HepG2 (cell line): ENCODE data around the gene EIF5A2. TPM values are rescaled to one million over a fixed set of nuclear protein-coding genes. Genes with fewer than 3 reads are reported as not detected.
A peak's percentile ranks its signal among the peaks of the same experiment; 100 is the strongest.

Source experiments
- CBX2 ChIP-seq, 2 experiments: fragments of 200-600 bp in 1 of 2; sonication (generic); formaldehyde crosslinking in 1 of 2; IDR thresholded peaks; 2 replicates each; pipeline versions ENCODE4 v1.7.0 to v1.8.1; 2018 to 2022; ENCODE audit warnings: low read depth in 2 of 2, low read length in 1 of 2, mild to moderate bottlenecking in 1 of 2, missing genetic modification reagents in 1 of 2
- DR1 ChIP-seq: sonication (generic); formaldehyde crosslinking; IDR thresholded peaks from 2 replicates; pipeline ENCODE4 v1.8.0; 2021; ENCODE audit warnings: mild to moderate bottlenecking, missing genetic modification reagents, inconsistent platforms
- HOXA3 ChIP-seq: sonication (generic); formaldehyde crosslinking; IDR thresholded peaks from 2 replicates; pipeline ENCODE4 v1.5.0; 2020; ENCODE audit warnings: missing genetic modification reagents
- KLF6 ChIP-seq: IDR thresholded peaks from 2 replicates; pipeline ENCODE4 v1.8.0; 2016; ENCODE audit warnings: missing biosample characterization, missing genetic modification reagents
- NKX3-1 ChIP-seq: sonication (generic); formaldehyde crosslinking; IDR thresholded peaks from 2 replicates; pipeline ENCODE4 v1.5.0; 2020; ENCODE audit warnings: missing genetic modification reagents
- SMC3 ChIP-seq: IDR thresholded peaks from 2 replicates; pipeline ENCODE4 v1.6.1; 2011; ENCODE audit warnings: low read length, improper control_type of control experiment
- ZBTB20 ChIP-seq: sonication (generic); formaldehyde crosslinking; IDR thresholded peaks from 2 replicates; pipeline ENCODE4 v1.8.1; 2023; ENCODE audit warnings: missing genetic modification reagents, low read depth, mild to moderate bottlenecking, borderline replicate concordance
- ZFP90 ChIP-seq: sonication (generic); formaldehyde crosslinking; IDR thresholded peaks from 2 replicates; pipeline ENCODE4 v1.8.0; 2022; ENCODE audit warnings: missing genetic modification reagents, mild to moderate bottlenecking, inconsistent platforms, borderline replicate concordance
- ZNF558 ChIP-seq: sonication (generic); formaldehyde crosslinking; IDR thresholded peaks from 2 replicates; pipeline ENCODE4 v1.9.0; 2022; ENCODE audit warnings: mild to moderate bottlenecking, missing genetic modification reagents, borderline replicate concordance
- ZNF605 ChIP-seq: sonication (generic); formaldehyde crosslinking; IDR thresholded peaks from 2 replicates; pipeline ENCODE4 v1.8.0; 2022; ENCODE audit warnings: mild to moderate bottlenecking, missing genetic modification reagents
- polyA plus RNA-seq, 8 experiments: library from polyadenylated mRNA; depleted of rRNA in 3 of 8; stranded (reverse) in 7 of 8; unstranded in 1 of 8; fragments of >200 nt; fragmentation: Illumina TruSeq in 4 of 8; extraction: Trizol in 4 of 8; gene quantifications; 2 replicates each; pipeline versions ENCODE4 v1.2.1 to v1.2.3, GENCODE V29; 2011 to 2016; ENCODE audit warnings: low read depth in 4 of 8, missing spikeins in 1 of 8, mixed read lengths in 1 of 8; ENCODE audit not compliant: insufficient read depth in 1 of 8
- total RNA-seq, 5 experiments: library from RNA; depleted of rRNA; stranded (reverse); fragments of >200 nt; fragmentation: Illumina TruSeq; extraction: Trizol; gene quantifications; 2 replicates each; pipeline ENCODE4 v1.2.3, GENCODE V29; 2016; ENCODE audit warnings: low read depth in 1 of 5
- TF ChIP-seq, protein P1 (sequence below): sonication (generic); formaldehyde crosslinking; IDR thresholded peaks from 2 replicates; pipeline ENCODE4 v1.4.0; 2020; ENCODE audit warnings: missing genetic modification reagents, borderline replicate concordance
- TF ChIP-seq, protein P2 (sequence below): sonication (generic); formaldehyde crosslinking; IDR thresholded peaks from 2 replicates; pipeline ENCODE4 v1.9.0; 2022; ENCODE audit warnings: low read depth, missing genetic modification reagents
- TF ChIP-seq, protein P3 (sequence below): sonication (generic); formaldehyde crosslinking; IDR thresholded peaks from 2 replicates; pipeline ENCODE4 v1.4.0; 2020; ENCODE audit warnings: mild to moderate bottlenecking, missing genetic modification reagents
- TF ChIP-seq, protein P4 (sequence below): sonication (generic); formaldehyde crosslinking; IDR thresholded peaks from 2 replicates; pipeline ENCODE4 v1.4.0; 2020; ENCODE audit warnings: missing genetic modification reagents

The EIF5A2 gene
- total and polyA plus RNA-seq, 2 of the 13 experiments (the other 11 are each of a cell fraction or from before 2014, with no cell fraction given), result 3.5 to 9.4 TPM

DNA sequence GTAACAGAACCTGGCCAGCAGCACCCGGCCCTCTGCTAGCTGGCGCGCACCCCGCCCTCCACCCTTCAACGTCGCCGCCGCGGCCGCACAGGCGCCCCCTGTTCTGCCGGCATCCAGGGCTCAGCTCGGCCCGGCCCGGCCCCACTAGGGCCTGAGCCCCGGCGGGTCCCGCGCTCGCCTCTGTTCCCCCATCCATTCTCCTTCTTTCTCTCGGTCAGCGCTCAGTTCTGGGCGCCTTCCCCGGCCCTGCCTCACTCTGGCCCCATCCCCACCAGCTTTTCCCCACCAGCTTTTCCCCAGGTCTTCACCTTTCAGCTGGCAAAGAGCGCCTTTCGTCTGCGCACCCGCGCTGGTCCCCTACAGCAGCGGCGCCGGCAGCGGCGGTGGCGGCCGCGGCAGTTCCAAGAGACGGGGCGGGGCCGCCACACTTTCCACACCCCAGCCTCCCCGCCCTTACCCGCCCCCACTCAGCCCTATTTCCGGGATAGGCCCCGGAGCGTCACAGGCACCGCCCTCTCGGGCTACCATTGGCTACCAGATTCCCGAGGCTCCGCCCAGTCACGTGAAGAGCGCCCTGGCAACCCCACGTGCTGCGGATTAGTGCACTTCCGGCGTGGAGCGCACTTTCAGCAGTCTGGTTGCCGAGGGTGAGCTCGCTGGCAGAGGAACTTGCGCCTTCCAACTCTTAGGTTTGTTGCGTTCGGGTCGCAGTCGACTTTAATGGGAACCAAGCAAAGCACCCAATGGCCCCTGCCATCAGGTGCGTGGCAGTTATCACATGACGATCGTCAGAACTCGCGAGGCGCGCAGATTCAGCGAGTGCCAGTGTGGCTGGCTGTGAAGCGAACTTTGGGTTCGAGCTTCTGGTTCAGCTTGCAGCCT is at the start of gene EIF5A2 (continued):
- TF ChIP-seq, protein P1, sequence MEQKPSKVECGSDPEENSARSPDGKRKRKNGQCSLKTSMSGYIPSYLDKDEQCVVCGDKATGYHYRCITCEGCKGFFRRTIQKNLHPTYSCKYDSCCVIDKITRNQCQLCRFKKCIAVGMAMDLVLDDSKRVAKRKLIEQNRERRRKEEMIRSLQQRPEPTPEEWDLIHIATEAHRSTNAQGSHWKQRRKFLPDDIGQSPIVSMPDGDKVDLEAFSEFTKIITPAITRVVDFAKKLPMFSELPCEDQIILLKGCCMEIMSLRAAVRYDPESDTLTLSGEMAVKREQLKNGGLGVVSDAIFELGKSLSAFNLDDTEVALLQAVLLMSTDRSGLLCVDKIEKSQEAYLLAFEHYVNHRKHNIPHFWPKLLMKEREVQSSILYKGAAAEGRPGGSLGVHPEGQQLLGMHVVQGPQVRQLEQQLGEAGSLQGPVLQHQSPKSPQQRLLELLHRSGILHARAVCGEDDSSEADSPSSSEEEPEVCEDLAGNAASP, result peak; percentile 38; the same call in 1 of the 2 replicates
- TF ChIP-seq CBX2 (IDR thresholded peaks at IDR 0.05; ENCODE audit: low read depth, low read length) (no peak), CBX2 (CRISPR knock-in tag; IDR thresholded peaks at IDR 0.05; ENCODE audit: low read depth) (no peak), ZFP90 (CRISPR knock-in tag) (0 out of 2 replicates have a peak, but pooled peaks have one; percentile 34), DR1 (CRISPR knock-in tag) (peak; percentile 66), KLF6 (peak; percentile 55; the same call in 1 of the 2 replicates), SMC3 (no peak), ZNF605 (CRISPR knock-in tag) (peak; percentile 71; the same call in 1 of the 2 replicates), ZNF558 (CRISPR knock-in tag) (no peak; the same call in 1 of the 2 replicates), ZBTB20 (no peak), HOXA3 (CRISPR knock-in tag) (peak; percentile 88), NKX3-1 (CRISPR knock-in tag) (0 out of 2 replicates have a peak, but pooled peaks have one; percentile 35)
- TF ChIP-seq, protein P2, sequence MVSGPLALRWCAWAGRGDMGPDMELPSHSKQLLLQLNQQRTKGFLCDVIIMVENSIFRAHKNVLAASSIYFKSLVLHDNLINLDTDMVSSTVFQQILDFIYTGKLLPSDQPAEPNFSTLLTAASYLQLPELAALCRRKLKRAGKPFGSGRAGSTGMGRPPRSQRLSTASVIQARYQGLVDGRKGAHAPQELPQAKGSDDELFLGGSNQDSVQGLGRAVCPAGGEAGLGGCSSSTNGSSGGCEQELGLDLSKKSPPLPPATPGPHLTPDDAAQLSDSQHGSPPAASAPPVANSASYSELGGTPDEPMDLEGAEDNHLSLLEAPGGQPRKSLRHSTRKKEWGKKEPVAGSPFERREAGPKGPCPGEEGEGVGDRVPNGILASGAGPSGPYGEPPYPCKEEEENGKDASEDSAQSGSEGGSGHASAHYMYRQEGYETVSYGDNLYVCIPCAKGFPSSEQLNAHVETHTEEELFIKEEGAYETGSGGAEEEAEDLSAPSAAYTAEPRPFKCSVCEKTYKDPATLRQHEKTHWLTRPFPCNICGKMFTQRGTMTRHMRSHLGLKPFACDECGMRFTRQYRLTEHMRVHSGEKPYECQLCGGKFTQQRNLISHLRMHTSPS (CRISPR knock-in tag), result no peak
- TF ChIP-seq, protein P3, sequence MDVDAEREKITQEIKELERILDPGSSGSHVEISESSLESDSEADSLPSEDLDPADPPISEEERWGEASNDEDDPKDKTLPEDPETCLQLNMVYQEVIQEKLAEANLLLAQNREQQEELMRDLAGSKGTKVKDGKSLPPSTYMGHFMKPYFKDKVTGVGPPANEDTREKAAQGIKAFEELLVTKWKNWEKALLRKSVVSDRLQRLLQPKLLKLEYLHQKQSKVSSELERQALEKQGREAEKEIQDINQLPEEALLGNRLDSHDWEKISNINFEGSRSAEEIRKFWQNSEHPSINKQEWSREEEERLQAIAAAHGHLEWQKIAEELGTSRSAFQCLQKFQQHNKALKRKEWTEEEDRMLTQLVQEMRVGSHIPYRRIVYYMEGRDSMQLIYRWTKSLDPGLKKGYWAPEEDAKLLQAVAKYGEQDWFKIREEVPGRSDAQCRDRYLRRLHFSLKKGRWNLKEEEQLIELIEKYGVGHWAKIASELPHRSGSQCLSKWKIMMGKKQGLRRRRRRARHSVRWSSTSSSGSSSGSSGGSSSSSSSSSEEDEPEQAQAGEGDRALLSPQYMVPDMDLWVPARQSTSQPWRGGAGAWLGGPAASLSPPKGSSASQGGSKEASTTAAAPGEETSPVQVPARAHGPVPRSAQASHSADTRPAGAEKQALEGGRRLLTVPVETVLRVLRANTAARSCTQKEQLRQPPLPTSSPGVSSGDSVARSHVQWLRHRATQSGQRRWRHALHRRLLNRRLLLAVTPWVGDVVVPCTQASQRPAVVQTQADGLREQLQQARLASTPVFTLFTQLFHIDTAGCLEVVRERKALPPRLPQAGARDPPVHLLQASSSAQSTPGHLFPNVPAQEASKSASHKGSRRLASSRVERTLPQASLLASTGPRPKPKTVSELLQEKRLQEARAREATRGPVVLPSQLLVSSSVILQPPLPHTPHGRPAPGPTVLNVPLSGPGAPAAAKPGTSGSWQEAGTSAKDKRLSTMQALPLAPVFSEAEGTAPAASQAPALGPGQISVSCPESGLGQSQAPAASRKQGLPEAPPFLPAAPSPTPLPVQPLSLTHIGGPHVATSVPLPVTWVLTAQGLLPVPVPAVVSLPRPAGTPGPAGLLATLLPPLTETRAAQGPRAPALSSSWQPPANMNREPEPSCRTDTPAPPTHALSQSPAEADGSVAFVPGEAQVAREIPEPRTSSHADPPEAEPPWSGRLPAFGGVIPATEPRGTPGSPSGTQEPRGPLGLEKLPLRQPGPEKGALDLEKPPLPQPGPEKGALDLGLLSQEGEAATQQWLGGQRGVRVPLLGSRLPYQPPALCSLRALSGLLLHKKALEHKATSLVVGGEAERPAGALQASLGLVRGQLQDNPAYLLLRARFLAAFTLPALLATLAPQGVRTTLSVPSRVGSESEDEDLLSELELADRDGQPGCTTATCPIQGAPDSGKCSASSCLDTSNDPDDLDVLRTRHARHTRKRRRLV (CRISPR knock-in tag), result no peak
- TF ChIP-seq, protein P4, sequence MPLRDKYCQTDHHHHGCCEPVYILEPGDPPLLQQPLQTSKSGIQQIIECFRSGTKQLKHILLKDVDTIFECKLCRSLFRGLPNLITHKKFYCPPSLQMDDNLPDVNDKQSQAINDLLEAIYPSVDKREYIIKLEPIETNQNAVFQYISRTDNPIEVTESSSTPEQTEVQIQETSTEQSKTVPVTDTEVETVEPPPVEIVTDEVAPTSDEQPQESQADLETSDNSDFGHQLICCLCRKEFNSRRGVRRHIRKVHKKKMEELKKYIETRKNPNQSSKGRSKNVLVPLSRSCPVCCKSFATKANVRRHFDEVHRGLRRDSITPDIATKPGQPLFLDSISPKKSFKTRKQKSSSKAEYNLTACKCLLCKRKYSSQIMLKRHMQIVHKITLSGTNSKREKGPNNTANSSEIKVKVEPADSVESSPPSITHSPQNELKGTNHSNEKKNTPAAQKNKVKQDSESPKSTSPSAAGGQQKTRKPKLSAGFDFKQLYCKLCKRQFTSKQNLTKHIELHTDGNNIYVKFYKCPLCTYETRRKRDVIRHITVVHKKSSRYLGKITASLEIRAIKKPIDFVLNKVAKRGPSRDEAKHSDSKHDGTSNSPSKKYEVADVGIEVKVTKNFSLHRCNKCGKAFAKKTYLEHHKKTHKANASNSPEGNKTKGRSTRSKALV (CRISPR knock-in tag), result peak; percentile 92
